ENCODE results near the gene TSEN15. TPM values are rescaled to one million over a fixed set of nuclear protein-coding genes. Genes with fewer than 3 reads are reported as not detected.
"Not testable (repeated sequence)": the region's sequence is repeated elsewhere in the genome, so short reads cannot be mapped to it uniquely, and the experiment has no call there.

Gene TSEN15
- total and polyA plus RNA-seq, 12 donors = 16.3 to 55.1 (median 27.8) TPM

- DNase-seq = no peak
- Histone ChIP-seq H3K9me3 (replicated peaks in 1 of 3) (no peaks in the 10 kb centered on the region), H3K36me3 (replicated peaks in 1 of 2) (no peaks in the 10 kb centered on the region), H3K27ac (no peak overlapping the region), H3K4me1 (replicated peaks in 1 of 2) (no peaks in the 10 kb centered on the region), H3K4me3 (no peak overlapping the region), H3K27me3 (no peaks in the 10 kb centered on the region)
- no peak for TF ChIP-seq POLR2A (IDR thresholded peaks at IDR 0.05)
- TF ChIP-seq CTCF (IDR thresholded peaks at IDR 0.05) = no peak
- 94 to 100% (median 98%) methylated on average over 1 of the region's 1 CpG for whole genome bisulfite sequencing, 4 donors
- intact Hi-C loops (cut with DNase I) = loop anchor here in 1 of 2 donors (10.0 kb wide), 1 partner anchor 69 kb away; no protein-coding TSS in a partner anchor
These were observed 44.5 kb downstream of the TSEN15 start for GRCh38 chr1:184096005-184096404.

GRCh38 chr1:184096580-184096979 lies 45.0 kb downstream of the TSEN15 start:
- intact Hi-C loops (cut with DNase I) = loop anchor here in 1 of 2 donors (10.0 kb wide), 1 partner anchor 68 kb away; no protein-coding TSS in a partner anchor
- not testable (repeated sequence) for H3K36me3 ChIP-seq (replicated peaks in 1 of 2); H3K4me3 ChIP-seq; DNase-seq; H3K4me1 ChIP-seq (replicated peaks in 1 of 2); H3K27me3 ChIP-seq; H3K27ac ChIP-seq; H3K9me3 ChIP-seq (replicated peaks in 1 of 3)
- 84 to 91% (median 88%) methylated on average over 5 of the region's 5 CpGs for WGBS, 4 donors

- Histone ChIP-seq H3K4me1 (replicated peaks in 1 of 2) (no peaks in the 10 kb centered on the region), H3K27ac (no peak overlapping the region), H3K27me3 (no peaks in the 10 kb centered on the region), H3K36me3 (replicated peaks in 1 of 2) (no peaks in the 10 kb centered on the region), H3K9me3 (replicated peaks in 1 of 3) (no peaks in the 10 kb centered on the region), H3K4me3 (no peak overlapping the region)
- no peak for DNase-seq
- intact Hi-C loops (cut with DNase I) = no loop called here
- TF ChIP-seq CTCF (IDR thresholded peaks at IDR 0.05) (no peak), POLR2A (IDR thresholded peaks at IDR 0.05) (no peak)
These were observed 49.6 kb downstream of the TSEN15 start for GRCh38 chr1:184101141-184101540.

- H3K4me3 ChIP-seq = no peak overlapping the region
- H3K27me3 ChIP-seq = no peaks in the 10 kb centered on the region
- DNase-seq = no peak
- TF ChIP-seq CTCF (IDR thresholded peaks at IDR 0.05) = no peak
- no peak for TF ChIP-seq POLR2A (IDR thresholded peaks at IDR 0.05)
- no peaks in the 10 kb centered on the region for H3K4me1 ChIP-seq (replicated peaks in 1 of 2)
- WGBS, 4 donors = 55 to 83% (median 81%) methylated on average over 1 of the region's 1 CpG
- H3K36me3 ChIP-seq (replicated peaks in 1 of 2) = no peaks in the 10 kb centered on the region
- H3K9me3 ChIP-seq (replicated peaks in 1 of 3) = no peaks in the 10 kb centered on the region
- no peak overlapping the region for H3K27ac ChIP-seq
- intact Hi-C loops (cut with DNase I) = no loop called here
These were observed 50.0 kb downstream of the TSEN15 start for GRCh38 chr1:184101571-184101970.
